SK-N-SH (cell line): Measurements from ENCODE around the gene TAC3. TPM values are rescaled to one million over a fixed set of nuclear protein-coding genes. Genes with fewer than 3 reads are reported as not detected.
"Not testable (repeated sequence)": the region's sequence is repeated elsewhere in the genome, so short reads cannot be mapped to it uniquely, and the experiment has no call there.

Source experiments
- CTCF ChIA-PET: fragments of 300-600, 350-600 bp; formaldehyde crosslinking; extraction: SDS; loops from one replicate; lab custom pipeline; 2021; lab: Yijun Ruan, JAX
- POLR2A ChIA-PET: fragments of 350-600 bp; sonication (Branson Sonifier 250); formaldehyde crosslinking; extraction: SDS; loops from one replicate; lab custom pipeline; 2020; ENCODE audit warnings: antibody characterized with exemption, inconsistent platforms; lab: Yijun Ruan, JAX
- DNase-seq: peaks from one replicate; pipeline ENCODE4 v3.0.0; 2012
- H2AFZ ChIP-seq: fragments of 200-600 bp; sonication (generic); 2 replicates; pipeline ENCODE4 v1.8.1; 2016; ENCODE audit warnings: antibody characterized with exemption, mild to moderate bottlenecking, low read depth
- H3F3A ChIP-seq: fragments of 200-600 bp; sonication (generic); replicated peaks from 2 replicates; pipeline ENCODE3; 2016; ENCODE audit warnings: antibody characterized with exemption, mild to moderate bottlenecking; ENCODE audit not compliant: insufficient read depth
- H3K27ac ChIP-seq, 2 experiments: fragments of 200-500 bp in 1 of 2; fragments of 200-600 bp in 1 of 2; sonication (Bioruptor generic) in 1 of 2; sonication (generic), shearing (Covaris generic) in 1 of 2; 2 replicates each; pipeline versions ENCODE4 v1.5.1 to v1.6.1; 2014 to 2016; ENCODE audit warnings: low read depth in 2 of 2, inconsistent platforms in 1 of 2, low read length in 1 of 2, mild to moderate bottlenecking in 1 of 2, mixed read lengths in 1 of 2
- H3K27me3 ChIP-seq: fragments of 200-600 bp; sonication (generic), shearing (Covaris generic); 2 replicates; pipeline ENCODE4 v1.6.1; 2016; ENCODE audit warnings: mixed run types; ENCODE audit not compliant: insufficient read depth
- H3K36me3 ChIP-seq, 2 experiments: fragments of 200-500 bp in 1 of 2; fragments of 200-600 bp in 1 of 2; sonication (Bioruptor generic) in 1 of 2; sonication (generic) in 1 of 2; replicated peaks in 1 of 2; 2 replicates each; pipeline versions ENCODE3 to v1.5.1; 2014 to 2016; ENCODE audit warnings: low read length in 1 of 2, mild to moderate bottlenecking in 1 of 2; ENCODE audit not compliant: insufficient read depth in 2 of 2, control insufficient read depth in 1 of 2
- H3K4me1 ChIP-seq, 2 experiments: fragments of 200-500 bp in 1 of 2; fragments of 200-600 bp in 1 of 2; sonication (Bioruptor generic) in 1 of 2; sonication (generic), shearing (Covaris generic) in 1 of 2; 2 replicates each; pipeline versions ENCODE4 v1.5.1 to v1.6.1; 2014 to 2016; ENCODE audit warnings: low read depth in 1 of 2, low read length in 1 of 2, mixed run types in 1 of 2; ENCODE audit not compliant: insufficient read depth in 2 of 2, control insufficient read depth in 1 of 2
- H3K4me2 ChIP-seq: fragments of 200-600 bp; sonication (generic), shearing (Covaris generic); 2 replicates; pipeline ENCODE4 v1.6.1; 2017; ENCODE audit warnings: mixed run types
- H3K4me3 ChIP-seq, 2 experiments: fragments of 200-500 bp in 1 of 2; fragments of 200-600 bp in 1 of 2; sonication (Bioruptor generic) in 1 of 2; sonication (generic), shearing (Covaris generic) in 1 of 2; 2 replicates each; pipeline versions ENCODE4 v1.5.1 to v1.8.1; 2014 to 2016; ENCODE audit warnings: low read depth in 2 of 2, inconsistent platforms in 1 of 2, low read length in 1 of 2, mild to moderate bottlenecking in 1 of 2, mixed read lengths in 1 of 2, moderate library complexity in 1 of 2
- H3K79me2 ChIP-seq: fragments of 200-600 bp; sonication (generic); 2 replicates; pipeline ENCODE4 v1.8.1; 2017; ENCODE audit warnings: mild to moderate bottlenecking; ENCODE audit not compliant: insufficient read depth
- H3K9ac ChIP-seq: fragments of 200-600 bp; sonication (generic); 2 replicates; pipeline ENCODE4 v1.6.1; 2017; ENCODE audit warnings: mixed run types
- H3K9me2 ChIP-seq: fragments of 200-600 bp; sonication (generic); 2 replicates; pipeline ENCODE4 v1.6.1; 2017; ENCODE audit warnings: mixed run types
- H3K9me3 ChIP-seq: fragments of 200-600 bp; sonication (generic); 2 replicates; pipeline ENCODE4 v1.6.1; 2017; ENCODE audit warnings: mixed run types, mild to moderate bottlenecking, moderate library complexity
- H4K20me1 ChIP-seq: fragments of 200-600 bp; sonication (generic); 2 replicates; pipeline ENCODE4 v1.6.1; 2017; ENCODE audit warnings: mild to moderate bottlenecking, mixed run types; ENCODE audit not compliant: insufficient read depth
- RCOR1 ChIP-seq: fragments of 150-350 bp; IDR thresholded peaks from 2 replicates; pipeline ENCODE4 v1.6.1; 2017; ENCODE audit warnings: antibody characterized with exemption, low read length
- RFX5 ChIP-seq: IDR thresholded peaks from 2 replicates; pipeline ENCODE4 v1.6.1; 2012; ENCODE audit warnings: mild to moderate bottlenecking, improper control_type of control experiment, low read length
- RXRA ChIP-seq: IDR thresholded peaks from 2 replicates; pipeline ENCODE4 v1.4.0; 2012; ENCODE audit warnings: low read depth, mild to moderate bottlenecking, borderline replicate concordance
- SIN3A ChIP-seq: IDR thresholded peaks from 2 replicates; pipeline ENCODE4 v1.6.1; 2012; ENCODE audit warnings: low read depth, mild to moderate bottlenecking, low read length, moderate library complexity, borderline replicate concordance
- TAF1 ChIP-seq: IDR thresholded peaks from 2 replicates; pipeline ENCODE4 v1.6.1; 2012; ENCODE audit warnings: low read depth, mild to moderate bottlenecking, low read length, moderate library complexity, borderline replicate concordance
- WGBS: methylation state at CpG from one replicate; pipeline ENCODE4 v1.1.6; 2017; ENCODE audit warnings: low lambda C conversion rate; 5-methylcytosine and 5-hydroxymethylcytosine counted together
- polyA plus RNA-seq, 3 experiments: library from polyadenylated mRNA; depleted of rRNA; stranded (reverse); fragments of >200 nt; gene quantifications; 2 replicates each; pipeline ENCODE4 v1.2.3, GENCODE V29; 2012
- TF ChIP-seq, protein P1 (sequence below): IDR thresholded peaks from 2 replicates; pipeline ENCODE4 v1.6.1; 2012; ENCODE audit warnings: mild to moderate bottlenecking, low read depth, low read length, moderate library complexity
- TF ChIP-seq, protein P2 (sequence below): fragments of 200-600 bp; sonication (generic); IDR thresholded peaks from 2 replicates; pipeline ENCODE4 v1.6.1; 2017; ENCODE audit warnings: antibody characterized with exemption, mild to moderate bottlenecking, moderate library complexity

The TAC3 gene
- polyA plus RNA-seq, 1 of the 3 experiments (the other 2 are of a cell fraction), result not detected

- Histone ChIP-seq H3K4me2 (no peak overlapping the region), H3K79me2 (no peaks in the 10 kb centered on the region), H3K9me3 (no peaks in the 10 kb centered on the region), H3K36me3 (peaks cover 22 to 44% of the 10 kb centered on the region in 2 experiments), H3K9me2 (no peaks in the 10 kb centered on the region), H3F3A (no peaks in the 10 kb centered on the region), H3K4me1 (no peaks in the 10 kb centered on the region; a peak in 1 of 4 replicates), H3K4me3 (no peak overlapping the region), H3K9ac (no peak overlapping the region), H4K20me1 (no peaks in the 10 kb centered on the region), H3K27ac (no peak overlapping the region), H3K27me3 (no peaks in the 10 kb centered on the region), H2AFZ (no peak overlapping the region)
- TF ChIP-seq RFX5 (no peak), RCOR1 (no peak), RXRA (no peak), SIN3A (no peak), TAF1 (no peak)
- TF ChIP-seq, protein P1, sequence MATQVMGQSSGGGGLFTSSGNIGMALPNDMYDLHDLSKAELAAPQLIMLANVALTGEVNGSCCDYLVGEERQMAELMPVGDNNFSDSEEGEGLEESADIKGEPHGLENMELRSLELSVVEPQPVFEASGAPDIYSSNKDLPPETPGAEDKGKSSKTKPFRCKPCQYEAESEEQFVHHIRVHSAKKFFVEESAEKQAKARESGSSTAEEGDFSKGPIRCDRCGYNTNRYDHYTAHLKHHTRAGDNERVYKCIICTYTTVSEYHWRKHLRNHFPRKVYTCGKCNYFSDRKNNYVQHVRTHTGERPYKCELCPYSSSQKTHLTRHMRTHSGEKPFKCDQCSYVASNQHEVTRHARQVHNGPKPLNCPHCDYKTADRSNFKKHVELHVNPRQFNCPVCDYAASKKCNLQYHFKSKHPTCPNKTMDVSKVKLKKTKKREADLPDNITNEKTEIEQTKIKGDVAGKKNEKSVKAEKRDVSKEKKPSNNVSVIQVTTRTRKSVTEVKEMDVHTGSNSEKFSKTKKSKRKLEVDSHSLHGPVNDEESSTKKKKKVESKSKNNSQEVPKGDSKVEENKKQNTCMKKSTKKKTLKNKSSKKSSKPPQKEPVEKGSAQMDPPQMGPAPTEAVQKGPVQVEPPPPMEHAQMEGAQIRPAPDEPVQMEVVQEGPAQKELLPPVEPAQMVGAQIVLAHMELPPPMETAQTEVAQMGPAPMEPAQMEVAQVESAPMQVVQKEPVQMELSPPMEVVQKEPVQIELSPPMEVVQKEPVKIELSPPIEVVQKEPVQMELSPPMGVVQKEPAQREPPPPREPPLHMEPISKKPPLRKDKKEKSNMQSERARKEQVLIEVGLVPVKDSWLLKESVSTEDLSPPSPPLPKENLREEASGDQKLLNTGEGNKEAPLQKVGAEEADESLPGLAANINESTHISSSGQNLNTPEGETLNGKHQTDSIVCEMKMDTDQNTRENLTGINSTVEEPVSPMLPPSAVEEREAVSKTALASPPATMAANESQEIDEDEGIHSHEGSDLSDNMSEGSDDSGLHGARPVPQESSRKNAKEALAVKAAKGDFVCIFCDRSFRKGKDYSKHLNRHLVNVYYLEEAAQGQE, result no peak
- TF ChIP-seq, protein P2, sequence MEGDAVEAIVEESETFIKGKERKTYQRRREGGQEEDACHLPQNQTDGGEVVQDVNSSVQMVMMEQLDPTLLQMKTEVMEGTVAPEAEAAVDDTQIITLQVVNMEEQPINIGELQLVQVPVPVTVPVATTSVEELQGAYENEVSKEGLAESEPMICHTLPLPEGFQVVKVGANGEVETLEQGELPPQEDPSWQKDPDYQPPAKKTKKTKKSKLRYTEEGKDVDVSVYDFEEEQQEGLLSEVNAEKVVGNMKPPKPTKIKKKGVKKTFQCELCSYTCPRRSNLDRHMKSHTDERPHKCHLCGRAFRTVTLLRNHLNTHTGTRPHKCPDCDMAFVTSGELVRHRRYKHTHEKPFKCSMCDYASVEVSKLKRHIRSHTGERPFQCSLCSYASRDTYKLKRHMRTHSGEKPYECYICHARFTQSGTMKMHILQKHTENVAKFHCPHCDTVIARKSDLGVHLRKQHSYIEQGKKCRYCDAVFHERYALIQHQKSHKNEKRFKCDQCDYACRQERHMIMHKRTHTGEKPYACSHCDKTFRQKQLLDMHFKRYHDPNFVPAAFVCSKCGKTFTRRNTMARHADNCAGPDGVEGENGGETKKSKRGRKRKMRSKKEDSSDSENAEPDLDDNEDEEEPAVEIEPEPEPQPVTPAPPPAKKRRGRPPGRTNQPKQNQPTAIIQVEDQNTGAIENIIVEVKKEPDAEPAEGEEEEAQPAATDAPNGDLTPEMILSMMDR, result no peak
- no peak for DNase-seq
- WGBS, result 93% methylated on average over 3 of the region's 3 CpGs
- POLR2A ChIA-PET, result no interaction called here
- CTCF ChIA-PET, result interaction anchor here (1.0 to 8.9 kb wide), 6 partner anchors 10 to 54 kb away, joined by 3 to 257 read pairs (median 6); partner anchors contain the start of genes STAT6 and ZBTB39
Observed at GRCh38 chr12:57055824-57056223, 39.5 kb upstream of the TAC3 start.

DNA sequence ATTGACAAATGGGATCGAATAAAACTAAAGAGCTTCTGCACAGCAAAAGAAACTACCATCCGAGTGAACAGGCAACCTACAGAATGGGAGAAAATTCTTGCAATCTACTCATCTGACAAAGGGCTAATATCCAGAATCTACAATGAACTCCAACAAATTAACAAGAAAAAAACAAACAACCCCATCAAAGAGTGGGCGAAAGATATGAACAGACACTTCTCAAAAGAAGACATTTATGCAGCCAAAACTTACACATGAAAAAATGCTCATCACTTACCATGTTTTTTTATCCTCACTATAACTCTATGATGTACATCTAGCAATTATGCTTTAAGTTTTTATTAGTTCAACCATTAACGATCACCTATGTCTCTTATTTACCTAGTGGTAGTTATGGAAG, 37.6 kb upstream of the TAC3 start:
- peaks cover 9 to 24% of the 10 kb centered on the region in 2 experiments for H3K36me3 ChIP-seq
- H3K4me3 ChIP-seq, H2AFZ ChIP-seq, H3F3A ChIP-seq, H3K9ac ChIP-seq, H3K27ac ChIP-seq, H3K4me2 ChIP-seq, H4K20me1 ChIP-seq, H3K9me3 ChIP-seq, CTCF ChIA-PET, POLR2A ChIA-PET, H3K9me2 ChIP-seq, H3K27me3 ChIP-seq, H3K4me1 ChIP-seq, H3K79me2 ChIP-seq, DNase-seq: not testable (repeated sequence)
- WGBS, result 92% methylated on average over 4 of the region's 4 CpGs

GRCh38 chr12:57053146-57053545, 36.8 kb upstream of the TAC3 start:
- H3K4me3 ChIP-seq, H3F3A ChIP-seq, H3K9me3 ChIP-seq, H3K9me2 ChIP-seq, H3K4me2 ChIP-seq, H3K27me3 ChIP-seq, H3K9ac ChIP-seq, H3K4me1 ChIP-seq, H3K79me2 ChIP-seq, H4K20me1 ChIP-seq, H2AFZ ChIP-seq, H3K27ac ChIP-seq, DNase-seq, POLR2A ChIA-PET: not testable (repeated sequence)
- CTCF ChIA-PET, result interaction anchor here (5.5 to 8.6 kb wide), 2 partner anchors 8 to 47 kb away, joined by 53 to 81 read pairs; partner anchors contain the start of gene ZBTB39
- WGBS, result 93% methylated on average over 4 of the region's 4 CpGs
- peaks cover 9 to 17% of the 10 kb centered on the region in 2 experiments for H3K36me3 ChIP-seq
